ENCODE data around the gene WDR45B.
"Not testable (repeated sequence)": the region's sequence is repeated elsewhere in the genome, so short reads cannot be mapped to it uniquely, and the experiment has no call there.

Gene WDR45B

DNA sequence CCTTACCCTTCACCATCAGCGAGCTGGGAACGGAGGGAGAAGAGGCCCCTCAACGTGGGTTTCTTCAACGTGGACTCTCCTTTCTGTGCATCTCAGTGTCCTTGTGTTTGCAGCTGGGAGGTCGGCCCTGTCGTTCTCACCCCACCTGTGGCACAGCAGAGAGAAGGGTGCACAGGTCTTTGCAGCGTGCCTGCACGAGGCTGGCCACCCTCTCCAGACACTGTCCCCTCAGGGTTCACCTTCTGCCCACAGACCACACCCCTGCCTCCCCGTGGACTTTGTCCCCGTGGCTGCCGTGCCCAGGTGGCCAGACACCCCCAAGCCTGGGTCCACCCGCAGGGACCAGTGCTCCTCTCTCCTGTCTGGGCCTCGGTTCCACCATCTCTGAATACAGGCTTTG is 7.3 kb upstream of the WDR45B start:
- DNase-seq, result no peak

DNA sequence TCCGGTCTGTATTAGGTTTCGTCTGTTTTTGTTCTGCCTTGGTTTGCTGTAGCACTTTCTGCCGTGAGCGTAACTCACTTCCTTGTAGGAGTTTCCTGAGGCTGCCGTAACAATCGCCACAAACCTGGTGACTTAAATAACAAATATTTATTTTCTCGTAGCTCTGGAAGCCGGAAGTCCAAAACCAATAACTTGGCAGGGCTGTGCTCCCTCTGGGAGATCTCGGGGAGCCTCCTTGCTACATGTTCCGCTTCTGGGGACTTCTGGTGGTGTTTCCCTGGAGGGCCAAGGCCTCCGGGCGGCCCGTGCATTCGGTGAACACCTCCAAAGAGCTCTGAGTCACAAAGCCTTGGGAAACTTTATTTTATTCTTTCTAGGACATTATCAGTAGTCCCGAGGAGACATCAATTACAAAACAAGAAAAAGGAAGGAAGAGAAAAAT is 6.8 kb upstream of the WDR45B start:
- DNase-seq, result no peak

DNA sequence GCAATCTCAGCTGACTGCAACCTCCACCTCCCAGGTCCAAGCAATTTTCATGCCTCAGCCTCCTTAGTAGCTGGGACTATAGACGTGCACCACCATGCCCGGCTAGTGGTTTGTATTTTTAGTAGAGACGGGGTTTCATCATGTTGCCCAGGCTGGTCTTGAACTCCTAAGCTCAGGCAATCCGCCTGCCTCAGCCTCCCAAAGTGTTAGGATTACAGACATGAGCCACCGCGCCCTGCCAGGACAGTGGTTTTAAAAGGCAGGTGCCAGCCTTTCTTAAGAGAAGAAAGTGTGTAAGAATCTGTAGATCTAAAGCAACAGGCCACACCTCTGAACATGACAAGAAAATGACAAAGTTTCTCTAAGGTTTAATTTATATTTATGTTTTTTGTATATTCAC is 6.4 kb upstream of the WDR45B start:
- DNase-seq, result not testable (repeated sequence)

DNA sequence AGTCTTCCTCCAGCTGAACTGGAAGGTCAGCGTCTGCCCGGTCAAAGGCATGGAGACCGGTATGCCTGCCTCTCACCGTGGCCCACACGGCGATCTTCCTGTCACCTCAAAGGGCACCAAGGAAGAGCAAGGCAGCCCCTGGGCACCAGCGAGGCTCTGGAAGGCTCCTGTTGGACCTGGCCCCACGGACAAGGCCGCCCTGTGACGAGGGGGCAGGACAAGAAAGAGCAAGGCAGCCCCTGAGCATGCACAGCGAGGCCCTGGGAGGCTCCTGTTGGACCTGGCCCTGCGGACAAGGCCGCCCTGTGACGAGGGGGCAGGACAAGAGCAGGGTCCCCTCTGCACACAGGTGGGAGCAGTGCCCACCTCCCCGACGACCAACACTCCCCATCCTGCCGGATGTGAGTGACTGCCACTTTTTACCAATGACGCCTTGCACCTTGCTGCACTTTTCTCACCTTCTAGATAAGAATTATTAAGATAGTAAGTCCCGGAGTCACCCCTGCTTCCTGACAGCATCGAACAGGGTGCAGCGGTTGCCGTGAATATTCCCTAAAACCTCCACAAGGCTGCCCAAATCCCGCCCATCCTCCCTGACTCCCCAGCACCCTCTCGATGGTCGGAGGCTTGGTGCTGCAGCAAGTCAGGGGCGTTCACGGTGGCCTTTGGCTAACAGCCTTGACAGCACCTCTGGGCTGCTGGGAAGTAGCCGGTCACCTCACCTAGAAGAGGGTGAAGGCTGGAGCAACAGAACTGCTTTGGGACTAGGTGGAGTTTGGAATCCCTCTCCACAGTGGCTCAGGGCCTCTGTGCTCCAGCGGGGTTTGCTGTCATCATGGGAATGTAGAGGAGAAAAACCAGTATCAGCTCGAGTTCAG is 5.6 kb upstream of the WDR45B start:
- DNase-seq, result no peak

DNA sequence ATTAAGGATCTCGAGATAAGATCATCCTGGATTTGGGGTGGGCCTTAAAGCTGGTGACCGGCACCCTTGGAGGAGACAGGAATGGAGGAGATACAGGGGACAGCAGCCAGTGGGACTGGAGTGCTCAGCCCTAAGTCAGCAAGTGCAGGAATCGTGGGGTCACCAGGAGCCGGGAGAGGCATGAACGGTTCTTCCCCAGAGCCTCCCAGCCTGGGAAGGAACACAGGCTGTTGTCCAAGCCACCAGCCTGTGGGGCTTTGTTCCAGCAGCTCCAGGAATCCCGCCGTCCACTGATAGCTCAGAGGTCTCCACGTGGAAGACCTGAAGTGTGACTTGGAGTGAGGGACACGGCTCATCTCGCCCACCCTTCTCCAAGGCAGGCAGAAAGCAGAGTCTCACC is 2.5 kb upstream of the WDR45B start:
- no peak for DNase-seq

DNA sequence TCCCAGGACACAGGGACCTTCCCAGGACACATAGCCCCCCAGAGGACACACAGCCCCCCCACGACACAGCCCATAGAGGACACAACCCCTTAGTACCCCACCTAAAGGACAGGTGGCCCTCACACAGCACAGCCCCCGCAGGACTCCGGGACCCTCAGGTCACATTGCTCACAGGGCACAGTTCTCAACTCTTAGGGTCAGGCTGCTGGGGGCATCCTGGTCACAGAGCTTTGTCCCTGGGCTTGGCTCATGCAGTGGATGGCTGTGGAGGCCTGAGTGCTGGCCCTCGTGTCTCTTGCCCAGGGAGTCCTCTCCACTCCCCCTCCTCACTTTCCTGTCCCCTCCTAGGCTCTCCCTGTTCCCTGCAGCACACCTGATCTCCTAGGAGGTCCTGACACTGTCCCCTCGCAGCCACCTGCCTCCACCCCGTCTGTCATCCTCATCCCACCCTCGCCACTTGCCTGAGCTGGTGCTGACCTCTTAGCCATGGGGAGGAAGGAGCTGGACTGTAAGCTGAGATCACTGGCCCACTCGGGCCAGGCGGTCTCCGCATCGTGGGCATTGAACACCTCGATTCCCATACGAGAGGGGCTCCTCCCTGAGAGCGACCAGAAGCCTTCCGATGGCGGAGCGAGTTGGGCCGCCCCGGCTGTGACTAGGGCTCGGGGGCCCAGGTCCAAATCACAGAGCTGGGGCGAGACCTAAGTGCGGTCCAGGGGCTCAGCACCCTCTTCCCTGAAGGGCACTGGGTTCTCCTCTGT is 1.4 kb upstream of the WDR45B start:
- DNase-seq, result no peak

DNA sequence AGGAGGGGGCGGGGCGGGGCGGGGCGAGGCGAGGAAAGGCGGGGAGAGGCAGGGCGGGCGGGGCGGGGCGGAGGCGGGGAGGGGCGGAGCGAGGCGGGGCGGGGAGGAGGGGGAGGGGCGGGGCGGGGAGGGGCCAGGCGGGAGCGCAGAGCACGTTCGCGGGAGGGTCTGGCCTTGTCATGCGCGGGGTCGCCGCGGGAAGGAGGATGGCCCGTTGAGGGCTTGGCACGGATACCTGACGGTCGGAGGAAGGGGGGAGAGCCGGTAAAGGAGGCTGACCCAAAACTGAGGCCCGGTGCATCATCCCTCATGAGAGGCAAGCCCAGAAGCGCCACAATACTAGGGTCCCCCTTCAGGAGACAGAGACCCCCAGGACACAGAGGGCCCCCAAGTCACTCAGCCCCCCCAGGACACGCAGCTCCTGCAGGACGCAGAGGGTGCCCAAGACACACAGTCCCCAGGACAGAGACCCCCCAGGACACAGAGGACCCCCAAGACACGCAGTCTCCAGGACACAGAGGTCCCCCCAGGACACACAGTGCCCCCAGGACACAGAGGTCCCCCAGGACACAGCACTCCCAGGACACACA is 593 bp upstream of the WDR45B start:
- DNase-seq, result no peak

DNA sequence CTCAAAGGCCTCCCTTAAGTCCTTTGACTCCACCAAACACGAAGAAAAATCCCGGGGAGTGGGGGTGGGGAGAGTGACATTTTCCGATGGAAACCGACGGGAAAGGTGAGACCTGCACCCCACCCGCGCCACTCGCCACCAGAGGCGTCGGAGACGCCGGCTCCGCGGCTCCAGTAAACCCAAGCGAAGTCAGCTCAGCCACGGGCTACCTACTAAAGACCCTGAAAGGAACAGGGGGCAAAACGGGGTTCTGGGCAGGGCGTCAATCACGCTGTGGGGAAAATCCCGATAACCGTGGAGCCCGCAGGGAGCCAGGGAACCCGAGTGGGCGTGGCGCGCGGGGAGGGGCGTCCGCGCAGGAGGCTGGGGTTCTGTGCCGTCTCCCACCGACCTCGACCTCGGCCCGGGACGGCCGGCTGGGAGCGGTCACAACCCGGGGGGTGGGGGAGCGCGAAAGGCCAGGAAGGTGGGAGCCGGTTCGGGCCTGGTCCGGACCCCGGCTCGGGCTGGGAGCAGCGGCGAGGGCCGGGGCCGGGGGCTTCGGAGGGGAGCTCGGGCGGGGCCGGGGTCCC is 565 bp downstream of the WDR45B start:
- peak; percentile 38 for DNase-seq

DNA sequence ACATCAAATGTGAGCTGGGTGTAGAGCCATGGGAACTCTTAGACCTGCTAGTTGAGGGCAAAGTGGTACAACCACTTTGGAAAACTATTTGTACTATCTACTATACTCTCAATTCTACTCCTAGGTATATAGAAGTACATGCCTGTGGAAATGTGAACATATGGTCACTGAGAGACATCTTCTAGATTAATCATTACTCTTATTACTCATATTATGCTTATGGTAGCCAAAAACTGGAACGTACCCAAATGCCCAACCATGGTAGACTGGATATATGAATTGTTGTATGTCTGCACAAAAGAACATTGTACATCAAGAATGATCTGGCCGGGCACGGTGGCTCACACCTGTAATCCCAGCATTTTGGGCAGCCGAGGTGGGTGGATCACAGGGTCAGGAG is 2.7 kb downstream of the WDR45B start:
- DNase-seq, result no peak

DNA sequence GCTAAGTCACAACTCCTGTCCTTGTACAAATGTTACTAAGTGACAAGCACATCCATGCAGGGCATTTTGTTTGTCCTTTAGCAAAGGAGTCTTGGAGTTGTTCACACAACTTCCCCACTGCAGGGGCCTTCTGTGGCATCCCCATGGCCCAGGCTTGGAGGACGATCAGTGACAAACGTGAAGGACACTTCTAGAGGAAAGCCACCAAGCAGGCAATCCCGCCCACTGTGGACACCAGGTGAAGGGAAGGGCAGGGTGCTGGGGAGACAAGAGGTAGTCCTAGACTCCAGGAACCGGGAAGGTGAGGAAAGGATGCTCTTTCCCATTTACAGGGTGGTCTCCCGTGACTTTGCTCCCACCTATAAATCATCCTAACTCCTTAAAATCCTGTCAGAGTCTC is 4.1 kb downstream of the WDR45B start:
- no peak for DNase-seq

DNA sequence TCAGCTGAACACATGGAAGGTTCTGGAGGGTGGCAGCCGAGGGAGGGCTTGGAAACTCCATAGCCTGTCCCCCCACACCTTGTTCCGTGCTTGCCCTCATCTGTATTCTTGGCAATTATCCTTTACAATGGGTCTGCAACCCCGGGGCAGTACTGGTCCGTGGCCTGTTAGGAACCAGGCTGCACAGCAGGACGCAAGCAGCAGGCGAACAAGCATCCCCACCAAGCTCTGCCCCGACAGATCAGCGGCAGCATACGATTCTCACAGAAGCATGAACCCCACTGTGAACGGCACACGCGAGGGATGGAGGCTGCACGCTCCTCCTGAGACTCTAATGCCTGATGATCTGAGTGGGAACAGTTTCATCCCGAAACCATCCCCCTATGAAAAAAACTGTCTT is 6.2 kb downstream of the WDR45B start:
- no peak for DNase-seq

DNA sequence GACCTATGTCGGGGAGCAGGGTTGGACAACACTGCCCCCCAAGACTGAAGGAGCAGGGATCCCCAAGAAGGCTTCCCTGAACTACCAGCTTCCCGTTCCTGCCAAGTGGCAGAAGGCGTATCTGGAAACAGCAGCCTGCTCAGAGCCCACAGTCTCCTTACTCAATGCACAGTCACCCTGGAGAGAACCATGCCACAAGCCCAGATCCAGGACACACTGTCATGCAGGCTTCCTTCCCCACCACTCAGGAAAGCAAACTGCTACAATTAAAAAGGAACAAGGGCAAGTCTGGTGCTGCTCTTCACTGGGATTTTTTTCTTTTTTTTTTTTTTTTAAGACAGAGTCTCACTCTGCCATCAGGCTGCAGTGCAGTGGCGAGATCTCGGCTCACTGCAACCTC is 8.2 kb downstream of the WDR45B start:
- DNase-seq, result no peak

DNA sequence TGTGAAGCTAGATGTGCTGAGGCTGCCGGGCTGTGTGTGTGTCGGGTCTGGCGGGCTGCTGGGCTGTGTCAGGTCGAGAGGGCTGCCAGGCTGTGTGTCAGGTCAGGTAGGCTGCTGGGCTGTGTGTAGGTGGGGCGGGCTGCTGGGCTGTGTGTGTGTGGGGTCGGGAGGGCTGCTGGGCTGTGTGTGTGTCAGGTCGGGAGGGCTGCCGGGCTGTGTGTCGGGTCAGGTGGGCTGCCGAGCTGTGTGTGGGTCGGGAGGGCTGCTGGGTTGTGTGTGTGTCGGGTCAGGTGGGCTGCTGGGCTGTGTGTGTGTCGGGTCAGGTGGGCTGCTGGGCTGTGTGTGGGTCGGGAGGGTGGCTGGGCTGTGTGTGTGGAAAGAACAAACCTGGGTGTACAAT is 8.6 kb downstream of the WDR45B start:
- DNase-seq, result no peak

DNA sequence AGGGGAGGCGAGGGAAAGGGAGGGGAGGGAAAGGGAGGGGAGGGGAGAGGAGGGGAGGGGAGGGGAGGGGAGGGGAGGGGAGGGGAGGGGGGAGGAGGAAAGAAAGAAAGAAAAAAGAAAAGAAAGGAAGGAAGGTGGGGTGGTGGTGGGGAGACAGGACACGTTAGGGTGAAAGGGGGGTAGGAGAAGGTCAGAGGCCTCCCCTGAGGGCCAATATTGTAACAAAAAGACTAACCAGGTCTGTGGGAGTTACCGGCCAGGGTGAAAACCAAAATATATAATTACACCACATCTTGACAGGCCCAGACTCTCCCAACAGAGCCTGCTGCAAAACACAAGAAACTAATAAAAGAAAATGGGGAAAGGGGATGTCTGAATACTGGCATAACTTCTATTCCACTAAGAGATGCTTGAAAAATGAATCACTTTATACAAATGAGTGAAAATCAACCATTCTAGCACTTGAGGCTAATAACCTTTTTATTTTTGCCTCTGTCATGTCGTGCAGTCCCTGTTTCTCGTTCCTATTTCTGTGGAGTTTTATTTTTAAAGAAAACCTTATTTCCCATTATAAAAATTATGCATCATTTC is 10.0 kb downstream of the WDR45B start:
- DNase-seq, result no peak

DNA sequence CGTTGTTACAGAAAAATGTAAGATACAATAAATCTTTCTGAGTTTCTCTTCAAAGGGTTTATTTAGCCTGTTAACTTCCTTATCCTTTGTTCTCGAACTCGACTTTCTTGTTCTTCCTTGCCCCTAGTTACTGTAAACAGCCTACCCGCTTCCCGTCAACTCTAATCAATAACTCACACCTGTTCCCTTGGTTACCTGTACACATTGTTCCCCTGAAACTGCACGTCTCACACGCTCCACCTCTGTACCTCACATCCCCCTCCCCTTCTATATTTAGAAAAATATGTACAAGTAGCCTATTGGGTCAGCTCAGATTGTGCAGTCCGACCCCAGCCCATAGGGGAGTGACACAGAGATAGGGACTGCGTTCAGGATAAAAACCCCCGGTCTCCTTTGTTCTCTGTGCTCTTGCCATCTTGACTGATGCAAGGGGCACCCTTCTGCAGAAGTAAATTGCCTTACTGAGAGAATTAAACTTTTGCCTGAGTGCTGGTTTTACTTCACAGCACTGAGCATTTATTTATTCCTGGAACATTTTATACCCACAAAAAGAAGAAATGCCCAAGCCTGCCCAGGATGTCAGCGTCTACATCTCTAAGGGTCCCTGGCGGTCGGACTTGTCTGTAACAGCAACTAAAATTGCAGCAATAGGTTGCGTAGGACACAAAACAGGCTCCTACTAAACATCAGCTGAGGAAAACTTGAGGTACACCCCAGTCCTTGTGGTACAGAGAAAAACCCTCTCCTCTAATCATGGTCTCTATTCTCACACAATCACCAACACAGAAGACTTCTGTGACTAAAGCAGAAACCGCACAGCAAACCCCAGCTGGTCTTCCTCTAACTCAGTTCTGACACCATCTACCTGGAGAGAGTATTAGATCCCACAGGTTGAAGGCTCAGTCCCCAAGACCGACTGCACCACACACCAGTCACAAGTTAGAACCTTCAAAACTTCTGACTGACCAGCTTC is 11.3 kb downstream of the WDR45B start:
- no peak for DNase-seq

DNA sequence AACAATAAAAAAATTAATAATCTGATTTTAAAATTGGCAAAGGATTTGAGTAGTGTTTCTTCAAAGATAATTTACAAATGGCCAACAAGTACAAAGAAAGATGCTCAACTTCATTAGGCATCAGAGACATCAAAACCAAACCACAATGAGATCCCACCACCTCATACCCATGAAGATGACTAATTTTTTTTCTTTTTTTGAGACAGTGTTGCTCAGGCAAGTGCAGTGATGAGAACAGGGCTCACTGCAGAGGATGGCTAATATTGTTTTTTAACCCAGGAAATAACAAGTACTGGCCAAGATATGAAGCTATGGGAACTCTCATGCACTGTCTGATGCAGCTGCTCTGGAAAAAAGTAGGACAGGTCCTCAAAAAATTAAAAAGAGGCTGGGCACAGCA is 14.9 kb downstream of the WDR45B start:
- DNase-seq, result no peak

DNA sequence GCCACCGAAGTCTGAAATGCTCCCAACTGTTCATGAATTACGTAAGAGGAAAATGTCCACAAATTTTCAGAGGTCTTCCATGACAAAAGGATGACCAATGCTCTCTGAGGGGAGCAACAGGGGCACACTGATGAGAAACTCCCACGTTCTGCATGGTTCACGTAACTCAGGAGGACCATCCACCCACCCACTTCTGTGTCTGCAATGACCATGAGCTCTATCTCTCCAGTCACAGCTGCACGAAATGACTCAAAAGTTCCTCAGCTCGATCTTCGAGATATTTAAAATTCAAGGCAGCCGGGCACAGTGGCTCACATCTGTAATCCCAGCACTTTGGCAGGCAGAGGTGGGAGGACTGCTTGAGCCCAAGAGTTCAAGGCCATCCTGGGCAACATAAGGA is 15.8 kb downstream of the WDR45B start:
- DNase-seq, result no peak

DNA sequence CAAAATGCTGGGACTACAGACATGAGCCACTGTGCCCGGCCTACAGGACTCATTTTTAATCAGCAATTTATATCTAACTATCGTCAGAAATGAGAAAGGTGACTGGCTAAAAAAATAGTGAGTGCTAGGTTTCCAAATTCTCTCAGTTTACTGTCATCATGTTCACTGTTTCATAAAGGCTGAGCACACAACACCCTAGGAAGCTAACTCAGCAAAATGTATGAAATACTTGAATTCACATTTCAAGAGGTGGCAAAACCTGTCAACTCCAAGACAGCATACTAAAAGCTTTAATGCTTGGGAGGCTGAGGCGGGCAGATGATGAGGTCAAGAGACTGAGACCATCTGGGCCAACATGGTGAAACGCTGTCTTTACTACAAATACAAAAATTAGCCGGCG is 16.7 kb downstream of the WDR45B start:
- DNase-seq, result no peak

DNA sequence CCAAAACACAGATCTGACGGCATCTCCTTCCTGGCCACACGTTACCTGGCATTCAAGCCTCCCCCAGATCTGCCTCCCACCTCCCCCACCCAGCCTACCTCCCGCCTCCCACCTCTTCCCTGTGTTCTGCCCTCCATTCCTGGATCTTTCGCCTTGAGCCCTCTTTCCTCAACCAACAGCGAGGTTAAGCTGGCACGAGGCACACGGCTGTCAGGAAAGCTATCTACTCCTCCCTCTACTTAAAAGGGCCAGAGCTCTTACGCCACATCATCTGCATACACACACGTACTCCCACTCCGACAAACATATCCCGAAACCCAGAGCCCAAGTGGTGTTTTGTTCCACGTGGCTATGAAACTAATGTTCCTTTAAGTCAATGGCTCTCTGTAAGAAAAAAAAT is 18.0 kb downstream of the WDR45B start:
- no peak for DNase-seq

DNA sequence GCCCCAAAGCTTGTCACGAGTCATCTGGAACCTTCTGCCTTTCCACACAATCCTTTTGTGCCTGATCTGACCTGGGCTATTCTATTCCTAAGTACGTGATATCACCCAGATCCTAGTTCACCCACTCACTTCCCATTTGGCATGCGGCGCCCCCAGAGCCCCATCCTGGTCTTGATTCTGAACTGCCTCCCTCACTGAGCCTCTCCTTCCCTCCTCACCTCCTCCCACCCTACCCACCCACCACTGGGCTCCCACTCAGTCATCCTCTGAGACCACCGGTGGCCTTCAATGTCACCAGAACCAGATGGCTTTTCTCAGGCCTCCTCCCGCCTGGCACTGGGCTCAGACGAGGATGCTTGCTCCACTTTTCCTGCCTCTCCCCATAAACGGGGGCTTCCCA is 18.5 kb downstream of the WDR45B start:
- no peak for DNase-seq

DNA sequence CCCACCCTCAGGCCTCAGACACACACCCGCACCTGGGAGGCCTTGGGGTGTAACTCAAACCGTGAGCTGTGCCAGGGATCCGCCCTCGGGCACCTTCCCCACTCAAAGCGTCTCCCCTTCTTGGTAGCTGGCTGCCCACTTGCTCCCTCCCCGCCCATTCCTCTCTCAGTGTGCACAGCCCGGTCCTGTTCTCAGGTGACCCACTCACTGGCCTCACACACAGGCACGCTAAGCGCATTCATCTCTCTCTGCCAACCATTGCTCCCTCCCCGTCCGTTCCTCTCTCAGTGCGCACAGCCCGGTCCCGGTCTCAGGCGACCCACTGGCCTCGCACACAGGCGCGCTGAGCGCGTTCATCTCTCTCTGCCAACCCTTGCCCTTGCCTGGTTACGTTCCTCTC is 20.8 kb downstream of the WDR45B start:
- DNase-seq, result no peak

DNA sequence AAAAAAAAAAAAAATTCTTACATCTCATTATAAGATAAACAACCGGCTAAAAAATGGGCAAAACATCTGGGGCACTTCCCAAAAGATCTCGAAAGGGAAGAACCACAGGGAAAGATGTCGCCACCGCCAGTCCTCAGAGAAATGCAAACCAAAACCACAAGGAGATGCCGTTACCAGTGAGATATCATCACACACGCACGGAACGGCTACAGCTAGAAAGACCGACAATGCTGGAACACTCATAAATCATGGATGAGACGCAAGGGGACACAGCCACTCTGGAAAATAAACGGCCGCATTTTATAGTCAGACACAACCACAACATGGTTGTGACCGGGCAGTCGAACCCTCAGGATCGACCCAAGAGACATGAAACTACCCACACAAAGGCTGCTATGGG is 24.5 kb downstream of the WDR45B start:
- no peak for DNase-seq

All from stimulated activated CD4-positive, alpha-beta T cell treated with anti-CD3 and anti-CD28 coated beads, Interleukin-1b, Interleukin-23, amount 100 ng/mL, for 48 hours (primary cell).